ENCODE results near the gene ZNF710. TPM values are rescaled to one million over a fixed set of nuclear protein-coding genes. Genes with fewer than 3 reads are reported as not detected.

The ZNF710 gene
- total and polyA plus RNA-seq, 2 experiments from 2014 or later: 15.9 to 18.2 TPM

- Mint-ChIP-seq H3K4me3 (peak overlapping the region; percentile 78; the same call in 2 of the 3 replicates), H3K36me3 (ENCODE audit: low read depth) (no peaks in the 10 kb centered on the region), H3K9me3 (no peaks in the 10 kb centered on the region; the same call in 2 of the 3 replicates), H3K4me1 (peaks cover 33% of the 10 kb centered on the region), H3K27me3 (ENCODE audit: insufficient read depth, low read depth, poor library complexity) (peaks cover 25% of the 10 kb centered on the region), H3K27ac (no peak overlapping the region)
- Histone ChIP-seq H3K4me1 (ENCODE audit: insufficient read depth) (peaks cover 8% of the 10 kb centered on the region), H3K79me2 (replicated peaks; ENCODE audit: insufficient read depth) (peaks cover 5% of the 10 kb centered on the region), H4K20me1 (replicated peaks; ENCODE audit: insufficient read depth) (peaks cover 17% of the 10 kb centered on the region), H2AFZ (no peak overlapping the region), H3K4me3 (no peak overlapping the region), H3K9me2 (ENCODE audit: insufficient read depth) (no peaks in the 10 kb centered on the region), H3K27ac (ENCODE audit: low read depth) (no peak overlapping the region), H3F3A (replicated peaks; ENCODE audit: low read depth) (peaks cover 17% of the 10 kb centered on the region), H3K4me2 (no peak overlapping the region), H3K27me3 (ENCODE audit: insufficient read depth) (peaks cover 34% of the 10 kb centered on the region), H3K36me3 (ENCODE audit: insufficient read depth) (no peaks in the 10 kb centered on the region)
- ATAC-seq (no peak), DNase-seq (ENCODE audit: low spot score) (no peak)
- TF ChIP-seq POLR2AphosphoS5 (IDR thresholded peaks at IDR 0.05; ENCODE audit: low read depth) (no peak), ZNF462 (CRISPR knock-in tag; IDR thresholded peaks at IDR 0.05) (no peak), STAT1 (IDR thresholded peaks at IDR 0.05; ENCODE audit: unreplicated experiment) (no peak), ZNF331 (CRISPR knock-in tag; IDR thresholded peaks at IDR 0.05; ENCODE audit: low read depth) (no peak), REST (IDR thresholded peaks at IDR 0.05; ENCODE audit: unreplicated experiment) (no peak), NANOG (IDR thresholded peaks at IDR 0.05; ENCODE audit: borderline replicate concordance) (no peak), EZH2phosphoT487 (IDR thresholded peaks at IDR 0.05; ENCODE audit: unreplicated experiment) (no peak), CTCF (conservative IDR thresholded peaks at IDR 0.05; ENCODE audit: low read depth in 2 of 2) (no peak), CREB1 (CRISPR knock-in tag; IDR thresholded peaks at IDR 0.05; ENCODE audit: low read depth) (no peak), JUNB (IDR thresholded peaks at IDR 0.05; ENCODE audit: unreplicated experiment) (no peak), ZNF114 (CRISPR knock-in tag; IDR thresholded peaks at IDR 0.05) (no peak), ETS1 (IDR thresholded peaks at IDR 0.05) (no peak), EZH2 (IDR thresholded peaks at IDR 0.05; ENCODE audit: low read depth, unreplicated experiment) (no peak)
Observed at GRCh38 chr15:90099868-90100831, 99.0 kb downstream of the ZNF710 start.
